ENCODE data around the gene GFPT2.

GFPT2 gene

GRCh38 chr5:180334751-180335613 is 18.2 kb downstream of the GFPT2 start:
- DNase-seq: no peak

GRCh38 chr5:180334176-180334575 is 19.0 kb downstream of the GFPT2 start:
- DNase-seq: no peak

GRCh38 chr5:180333661-180334060 is 19.5 kb downstream of the GFPT2 start:
- DNase-seq: no peak

- DNase-seq: no peak
These were observed 20.3 kb downstream of the GFPT2 start for GRCh38 chr5:180332861-180333260.

GRCh38 chr5:180332051-180332517 is 21.1 kb downstream of the GFPT2 start:
- DNase-seq: no peak

- DNase-seq: no peak
These were observed 21.5 kb downstream of the GFPT2 start for GRCh38 chr5:180331647-180331950.

- no peak for DNase-seq
These were observed 22.1 kb downstream of the GFPT2 start for GRCh38 chr5:180330810-180331646.

GRCh38 chr5:180330270-180330648 is 22.9 kb downstream of the GFPT2 start:
- no peak for DNase-seq

- no peak for DNase-seq
These were observed 23.4 kb downstream of the GFPT2 start for GRCh38 chr5:180329606-180330269.

GRCh38 chr5:180329138-180329435 is 24.0 kb downstream of the GFPT2 start:
- DNase-seq: no peak

- DNase-seq: peak in 40 of 51 donors; percentile 9 to 75 (median 37)
These were observed 24.6 kb downstream of the GFPT2 start for GRCh38 chr5:180328296-180329137.

GRCh38 chr5:180326989-180327565 is 26.1 kb downstream of the GFPT2 start:
- DNase-seq: no peak

GRCh38 chr5:180324601-180324950 is 28.6 kb downstream of the GFPT2 start:
- DNase-seq: peak in 5 of 51 donors; percentile 5 to 59 (median 12)

GRCh38 chr5:180323941-180324600 is 29.1 kb downstream of the GFPT2 start:
- peak in 4 of 51 donors; percentile 11 to 68 (median 24) for DNase-seq

- DNase-seq: peak in 1 of 51 donors; percentile 10
These were observed 30.0 kb downstream of the GFPT2 start for GRCh38 chr5:180323160-180323559.

- DNase-seq: no peak
These were observed 34.6 kb downstream of the GFPT2 start for GRCh38 chr5:180318456-180319089.

- no peak for DNase-seq
These were observed 36.5 kb downstream of the GFPT2 start for GRCh38 chr5:180316586-180316985.

- peak in 38 of 51 donors; percentile 7 to 81 (median 47) for DNase-seq
These were observed 37.3 kb downstream of the GFPT2 start for GRCh38 chr5:180315762-180316212.

GRCh38 chr5:180313677-180314505 is 39.2 kb downstream of the GFPT2 start:
- DNase-seq: peak in 30 of 51 donors; percentile 16 to 87 (median 64)
